Activated gamma-delta T cell treated with Interleukin-2 at 50 U/mL for 16 hours (primary cell): ENCODE measurements around the gene THRB.

ENCODE experiments used
- DNase-seq: peaks from one replicate; pipeline ENCODE4 v3.0.0-alpha.2; 2020

Gene THRB

DNA sequence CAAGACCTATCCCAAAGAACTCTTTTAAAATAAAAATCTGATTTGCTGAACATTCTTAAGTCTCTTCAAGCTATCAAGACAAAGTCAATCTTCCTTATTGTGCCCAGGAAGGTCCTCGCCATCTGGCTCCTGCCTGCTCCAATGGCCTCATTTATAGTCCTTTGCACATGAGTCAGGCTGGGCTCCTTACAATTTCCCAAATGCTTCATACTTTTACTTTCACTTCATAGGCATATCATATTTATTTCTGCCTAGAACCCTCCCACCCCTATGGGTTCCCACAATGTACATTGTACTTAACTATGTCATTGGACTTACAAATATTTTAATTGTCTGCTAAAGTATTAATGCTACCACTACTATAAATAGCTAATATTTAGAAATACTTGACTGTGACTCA is 9.1 kb downstream of the THRB start:
- no peak for DNase-seq

DNA sequence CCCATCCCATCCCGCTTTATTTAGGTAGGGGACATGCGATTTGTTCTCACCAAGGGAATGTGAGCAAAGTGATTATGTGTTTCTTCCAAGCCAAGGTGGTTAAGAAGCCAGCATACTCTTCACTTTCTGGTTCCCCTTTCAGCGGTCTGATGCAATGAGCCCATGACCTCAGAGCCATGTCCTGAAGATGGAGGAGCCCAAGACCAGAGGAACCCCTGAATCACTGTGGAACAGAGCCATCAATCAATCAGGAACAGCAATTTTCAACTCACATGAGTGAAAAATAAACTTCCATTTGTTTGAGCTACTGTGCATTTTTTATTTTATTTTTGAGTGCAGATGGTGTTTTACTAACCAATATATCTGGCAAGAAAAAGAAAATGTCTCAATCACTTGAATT is 10.8 kb downstream of the THRB start:
- no peak for DNase-seq

DNA sequence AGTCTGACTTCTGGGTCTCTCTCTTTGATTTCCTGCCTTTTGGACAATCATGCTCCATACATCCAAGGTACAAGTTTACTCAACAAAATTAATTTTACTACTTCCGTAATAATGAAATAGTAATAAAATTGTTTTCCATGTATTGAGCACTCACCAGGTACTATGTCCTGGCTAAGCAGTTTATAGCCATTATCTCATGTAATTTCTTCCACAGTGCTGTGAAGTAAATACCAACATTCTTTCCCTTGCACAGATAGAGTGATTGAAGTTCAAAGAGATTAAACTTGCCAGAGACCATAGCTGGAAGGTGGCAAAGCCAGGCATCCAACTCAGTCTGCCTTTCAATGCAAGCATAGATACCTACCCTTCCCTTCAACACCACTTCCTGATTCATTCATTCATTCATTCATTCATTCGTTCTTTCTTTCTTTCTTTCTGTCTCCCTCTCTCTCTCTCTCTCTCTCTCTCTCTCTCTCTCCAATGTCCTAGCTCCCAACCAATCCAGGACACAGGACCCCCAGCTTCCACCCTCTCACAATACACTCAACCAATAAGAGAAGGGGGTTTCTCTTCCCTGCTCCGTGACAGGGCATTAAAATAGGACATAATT is 12.4 kb downstream of the THRB start:
- no peak for DNase-seq

DNA sequence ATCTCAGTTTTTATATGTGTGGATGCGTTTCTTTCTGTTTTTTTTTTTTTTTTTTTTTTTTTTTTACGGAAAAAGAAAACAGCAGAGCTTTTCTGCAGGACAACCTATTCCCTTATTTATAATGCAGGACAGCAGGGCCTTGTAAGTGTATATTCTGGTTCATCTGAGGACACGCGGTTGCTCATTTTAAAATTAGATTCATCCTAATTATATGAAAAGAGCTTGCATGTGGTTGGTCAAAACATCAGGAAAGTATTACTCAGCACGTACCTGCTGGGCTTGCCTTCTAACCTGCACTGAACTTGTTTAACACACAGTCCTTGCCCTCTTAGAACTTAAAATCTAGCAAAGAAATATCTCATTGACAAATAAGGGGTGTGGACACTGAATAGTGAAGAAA is 13.5 kb downstream of the THRB start:
- no peak for DNase-seq

DNA sequence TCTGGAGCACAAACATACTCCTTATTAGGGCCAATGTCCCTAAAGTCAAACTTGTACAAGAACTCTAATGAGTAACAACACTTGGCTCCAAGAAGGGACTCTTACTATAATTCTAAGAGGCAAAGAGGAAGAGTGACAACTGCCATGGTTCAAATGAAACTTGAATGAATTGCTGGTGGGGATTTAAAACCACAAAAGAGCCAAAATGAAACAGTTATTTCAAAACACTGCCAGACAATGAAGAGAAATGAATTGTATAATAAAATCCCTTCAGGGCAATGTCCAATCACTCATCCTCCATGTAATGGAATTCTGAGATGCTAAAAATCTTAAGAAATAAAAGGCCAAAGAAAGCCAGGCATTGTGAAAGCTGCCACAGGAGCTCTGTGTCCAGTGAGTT is 14.2 kb downstream of the THRB start:
- DNase-seq, result no peak

DNA sequence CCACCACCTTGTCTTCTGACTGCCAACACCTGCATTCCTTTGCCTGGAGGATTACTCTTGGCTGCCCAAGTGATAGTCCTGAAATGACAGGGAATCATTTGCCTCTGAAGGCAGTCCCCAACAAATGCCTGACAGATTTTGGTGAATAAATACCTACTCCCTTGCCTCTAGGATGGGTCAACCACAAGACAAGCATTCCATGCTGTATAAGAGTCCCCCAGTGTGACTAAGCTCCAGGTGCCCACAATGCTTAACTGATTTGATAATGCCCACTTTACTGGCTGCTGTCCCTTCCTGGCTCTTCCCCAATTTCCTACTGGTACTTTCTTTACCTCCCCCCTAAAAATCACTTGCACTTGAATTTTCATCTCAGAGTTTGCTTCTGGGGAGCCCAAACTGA is 14.8 kb downstream of the THRB start:
- DNase-seq, result no peak

DNA sequence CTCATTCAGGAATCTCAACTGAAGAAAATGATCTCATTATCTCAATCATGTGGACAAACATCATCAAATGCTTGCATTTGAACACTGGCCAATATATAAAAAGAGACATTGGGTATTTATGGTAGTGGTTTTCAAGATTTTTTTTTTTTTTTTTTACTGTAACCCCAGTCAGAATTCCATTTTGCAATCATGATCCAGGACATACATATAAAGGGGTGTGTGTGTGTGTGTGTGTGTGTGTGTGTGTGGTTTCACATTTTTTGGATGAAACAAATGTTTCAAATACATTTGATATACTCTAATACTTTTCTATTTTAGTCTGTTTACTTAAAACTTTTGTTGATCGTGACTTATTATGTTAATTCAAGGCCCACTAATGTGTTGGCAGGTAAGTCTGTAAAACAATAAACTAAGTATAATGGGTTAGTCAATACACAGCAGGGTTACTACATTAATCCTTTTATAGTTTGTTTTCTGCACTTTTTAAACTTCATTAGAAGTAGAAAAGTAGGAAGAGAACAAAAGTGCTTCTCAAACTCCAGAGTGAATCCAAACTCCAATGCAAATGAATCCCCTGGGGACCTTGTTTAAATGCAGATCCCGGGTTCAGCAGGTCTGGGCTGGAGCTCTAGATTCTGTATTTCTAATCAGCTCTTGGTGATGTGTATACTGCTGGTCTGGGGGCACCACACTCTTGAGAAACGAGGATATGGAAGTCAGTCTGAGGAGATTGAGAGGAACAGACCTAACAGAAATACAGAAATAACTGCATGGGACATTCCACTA is 17.6 kb downstream of the THRB start:
- no peak for DNase-seq

DNA sequence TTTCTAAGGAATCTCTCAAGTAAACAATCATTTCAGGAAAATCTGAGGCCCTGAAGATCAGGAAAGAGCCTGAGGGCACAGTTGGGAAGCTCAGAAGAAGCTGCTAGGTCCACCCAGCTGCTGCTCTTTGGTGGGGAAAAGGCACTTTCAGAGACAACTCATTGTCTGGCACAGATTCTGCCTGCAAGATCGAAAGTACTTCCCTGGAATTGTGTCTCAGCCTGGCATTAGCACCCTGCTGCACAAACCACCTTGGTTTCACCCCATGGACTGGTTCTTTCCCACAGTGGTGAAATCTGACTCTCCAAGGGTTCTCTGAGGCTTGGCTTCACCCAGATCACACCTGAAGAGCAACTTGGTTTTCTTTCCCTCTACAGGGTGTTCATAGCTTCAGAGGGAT is 18.7 kb downstream of the THRB start:
- no peak for DNase-seq

DNA sequence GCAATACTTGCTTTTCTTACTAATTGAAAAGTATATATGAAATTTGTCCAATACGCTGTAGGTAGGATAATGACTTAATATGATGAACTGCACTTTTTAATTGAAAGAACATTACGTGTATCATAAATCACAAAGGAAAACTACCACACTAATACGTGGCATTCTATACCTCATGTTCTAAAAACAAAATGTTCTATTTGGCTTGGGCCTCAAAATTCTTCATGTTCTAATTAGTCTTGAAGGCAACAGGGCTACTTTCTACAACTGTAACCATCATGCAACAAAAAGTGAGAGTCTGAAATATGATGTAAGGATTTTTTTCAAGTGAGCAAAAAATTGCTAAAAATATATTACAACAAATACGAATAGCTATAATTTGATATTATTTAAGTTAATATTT is 19.8 kb downstream of the THRB start:
- DNase-seq, result no peak

DNA sequence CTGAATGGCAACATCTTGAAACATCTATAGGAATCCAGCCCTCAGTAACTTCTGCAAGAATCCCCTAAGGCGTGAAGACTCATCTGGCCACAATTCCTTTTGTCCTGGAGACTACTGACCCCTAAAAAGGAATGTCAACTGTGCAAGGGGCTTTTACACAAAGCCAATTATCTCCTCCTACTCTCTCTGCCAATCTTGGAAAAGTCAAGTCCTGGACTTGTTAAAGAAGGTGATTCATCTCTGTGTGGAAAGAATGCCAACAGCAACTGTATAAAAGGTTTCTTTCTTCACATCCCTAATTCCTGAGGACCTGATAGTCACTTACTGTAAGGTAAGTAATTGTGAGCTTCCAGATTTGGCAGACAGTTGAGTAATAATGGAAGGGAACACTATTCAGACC is 22.3 kb downstream of the THRB start:
- DNase-seq, result no peak

DNA sequence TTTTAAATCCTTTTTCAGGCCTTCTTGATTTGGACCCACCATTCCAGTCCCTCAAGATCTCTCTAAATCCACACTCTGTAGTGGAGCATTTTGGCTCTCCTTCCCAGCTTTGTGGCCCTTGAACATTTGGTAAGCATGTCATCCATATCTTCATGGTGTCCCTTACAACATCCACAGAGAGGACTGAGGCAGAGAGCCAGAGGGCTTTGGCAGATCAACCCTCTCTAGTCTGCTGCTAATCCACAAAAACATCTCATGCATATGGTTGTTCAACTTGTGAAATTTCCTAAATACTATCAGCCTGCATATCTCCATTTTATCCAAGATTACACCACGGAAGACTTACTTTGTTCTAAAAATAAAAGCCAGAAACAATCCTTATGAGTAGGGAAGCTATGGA is 23.2 kb downstream of the THRB start:
- DNase-seq, result no peak

DNA sequence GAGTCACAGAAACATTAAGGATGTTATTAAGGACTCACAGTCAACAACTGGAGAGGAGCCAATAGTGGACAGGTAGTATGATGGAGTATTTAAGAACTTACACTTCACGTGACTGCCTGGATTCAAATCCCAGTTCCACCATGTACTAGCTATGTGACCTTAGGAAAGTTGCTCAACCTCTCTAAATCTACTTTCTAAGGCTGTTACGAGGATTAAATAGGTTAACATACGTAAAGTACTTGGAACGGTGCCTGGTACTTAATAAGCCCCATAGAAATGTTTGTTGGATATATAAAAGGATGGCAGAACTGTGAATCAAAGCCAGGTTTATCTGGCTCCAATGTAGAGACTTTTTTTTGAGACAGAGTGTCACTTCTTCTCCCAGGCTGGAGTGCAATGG is 24.4 kb downstream of the THRB start:
- no peak for DNase-seq

DNA sequence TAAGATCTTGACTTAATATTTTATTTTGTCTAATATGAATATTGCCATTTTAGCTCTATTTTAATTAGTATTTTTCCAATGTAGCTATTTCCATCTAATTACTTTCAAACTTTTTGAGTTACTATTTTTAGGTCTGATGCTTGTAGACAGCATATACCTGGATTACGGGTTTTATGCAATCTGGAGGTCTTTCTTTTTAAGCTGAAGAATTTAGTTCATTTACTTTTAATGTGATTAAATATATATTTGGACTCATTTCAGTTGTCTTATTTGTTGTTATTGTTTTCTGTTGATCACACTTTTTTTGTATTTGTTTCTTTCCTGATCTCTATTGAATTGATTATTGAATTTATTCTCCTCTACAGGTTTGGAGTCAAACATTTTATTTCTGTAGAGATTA is 30.3 kb downstream of the THRB start:
- DNase-seq, result no peak

DNA sequence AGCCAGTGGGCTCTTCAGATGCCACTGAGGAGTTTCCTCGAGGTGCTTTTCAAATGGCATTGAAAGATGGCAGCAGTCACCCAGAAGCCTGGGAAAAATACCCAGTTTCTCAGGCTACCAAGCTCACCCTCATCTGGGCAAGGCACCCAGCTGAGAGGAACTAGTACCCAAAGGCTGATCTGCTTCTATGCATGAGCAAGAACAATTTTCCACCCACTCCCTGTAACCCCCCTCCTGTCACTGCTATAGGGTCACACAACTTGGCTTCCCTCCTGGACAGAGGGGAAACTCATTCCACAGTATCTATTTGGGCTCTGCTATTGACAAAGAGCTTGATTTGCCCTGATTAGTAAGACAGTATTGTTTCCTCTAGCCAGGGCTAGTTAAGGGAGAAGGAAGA is 31.9 kb downstream of the THRB start:
- no peak for DNase-seq

DNA sequence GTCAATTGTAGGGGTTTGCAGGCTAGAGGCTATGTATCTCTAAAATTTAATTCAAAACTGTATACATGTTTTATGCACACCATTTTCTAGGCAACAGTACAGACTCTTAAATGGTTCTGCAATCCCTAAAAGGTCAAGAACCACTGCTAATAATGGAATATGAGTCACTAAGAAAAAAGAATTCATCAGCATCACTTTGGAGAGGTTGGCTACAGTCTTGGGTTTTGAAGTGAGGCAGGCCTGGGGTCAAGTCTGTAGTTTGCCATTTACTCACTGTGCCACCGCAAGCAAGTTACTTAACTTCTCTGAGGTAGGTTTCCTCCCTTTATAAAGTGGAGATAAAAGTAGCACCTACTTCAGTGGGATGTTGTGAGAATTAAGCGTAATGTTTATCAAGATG is 33.7 kb downstream of the THRB start:
- no peak for DNase-seq

DNA sequence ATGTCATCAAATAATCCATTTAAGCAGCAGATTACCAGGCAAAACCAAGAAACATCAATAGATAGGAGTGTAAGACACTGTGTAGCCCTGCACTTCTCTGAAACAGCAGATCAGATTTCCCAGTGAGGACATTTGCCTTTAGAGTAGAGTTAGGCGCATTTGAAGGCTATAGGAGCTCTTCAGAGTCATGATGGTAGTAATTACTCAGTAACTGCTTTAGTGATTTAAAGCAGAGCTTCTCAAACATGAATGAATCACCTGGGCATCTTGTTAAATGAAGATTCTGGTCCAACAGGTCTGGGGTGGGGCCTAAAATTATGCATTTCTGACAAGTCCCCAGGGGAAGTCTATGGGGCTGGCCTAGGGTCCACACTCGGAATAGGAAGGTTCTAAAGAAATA is 36.9 kb downstream of the THRB start:
- no peak for DNase-seq

DNA sequence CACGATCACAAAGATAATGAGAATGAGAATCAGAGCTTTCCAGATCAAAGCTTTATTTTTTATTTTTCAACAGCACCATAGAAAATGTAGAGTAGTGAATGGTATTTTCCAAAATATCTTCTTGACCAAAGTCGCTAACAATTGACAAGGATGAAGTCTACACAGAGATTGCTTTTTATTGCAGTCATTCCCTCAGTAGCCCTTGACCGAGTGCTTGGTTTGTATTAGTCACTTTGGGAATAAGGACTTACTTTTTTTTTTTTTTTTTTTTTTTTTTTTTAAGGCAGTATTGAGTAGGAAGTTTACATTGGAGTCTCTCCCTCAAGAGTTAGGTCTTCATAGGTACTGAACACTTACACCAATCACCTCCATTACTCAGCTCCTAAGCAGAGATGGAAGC is 39.8 kb downstream of the THRB start:
- no peak for DNase-seq

DNA sequence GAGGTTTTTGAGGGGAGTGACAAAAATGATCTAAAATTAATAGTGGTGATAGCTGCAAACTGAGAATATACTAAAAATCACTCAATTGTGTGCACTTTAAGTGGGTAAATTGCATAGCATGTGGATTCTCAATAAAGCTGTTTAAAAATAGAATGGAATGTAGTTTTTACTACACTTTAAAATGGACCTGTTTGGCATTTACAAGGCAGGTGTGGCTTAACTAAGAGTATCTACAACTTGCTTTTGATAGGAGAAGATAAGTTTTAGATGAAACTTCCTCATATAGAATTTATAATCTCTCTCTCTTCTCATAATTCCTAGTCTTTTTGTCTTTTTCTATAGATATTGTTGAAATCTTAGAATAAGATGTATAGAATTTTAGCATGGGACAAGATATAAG is 40.3 kb downstream of the THRB start:
- no peak for DNase-seq

DNA sequence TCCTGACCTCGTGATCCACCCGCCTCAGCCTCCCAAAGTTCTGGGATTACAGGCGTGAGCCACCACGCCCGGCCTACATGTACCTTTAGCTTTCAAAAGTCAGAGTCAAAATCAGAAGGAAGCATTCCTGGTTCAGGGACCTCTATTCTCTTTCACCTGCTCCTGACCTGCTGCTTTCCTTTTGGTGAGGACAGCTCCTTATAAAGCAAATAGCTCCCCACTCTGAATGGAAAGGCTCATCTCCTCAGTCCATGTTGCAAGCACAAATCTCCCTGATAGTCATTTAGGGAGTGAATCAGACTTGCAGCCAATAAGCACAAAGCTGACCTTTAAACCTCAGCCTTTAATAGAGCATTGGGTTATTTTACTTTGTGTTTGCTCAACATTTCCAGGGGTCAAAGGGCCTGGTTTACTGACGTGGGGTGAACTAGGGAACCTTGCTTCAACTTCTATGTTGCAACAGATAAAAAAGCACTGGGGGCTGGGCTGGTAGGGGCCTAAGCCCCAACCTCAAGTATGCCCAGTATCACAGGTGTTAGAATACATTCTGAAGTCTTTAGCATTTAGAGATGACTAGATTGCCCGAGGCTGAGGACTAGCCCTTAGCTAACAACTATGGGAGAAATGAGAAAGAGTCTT is 43.1 kb downstream of the THRB start:
- DNase-seq, result no peak

DNA sequence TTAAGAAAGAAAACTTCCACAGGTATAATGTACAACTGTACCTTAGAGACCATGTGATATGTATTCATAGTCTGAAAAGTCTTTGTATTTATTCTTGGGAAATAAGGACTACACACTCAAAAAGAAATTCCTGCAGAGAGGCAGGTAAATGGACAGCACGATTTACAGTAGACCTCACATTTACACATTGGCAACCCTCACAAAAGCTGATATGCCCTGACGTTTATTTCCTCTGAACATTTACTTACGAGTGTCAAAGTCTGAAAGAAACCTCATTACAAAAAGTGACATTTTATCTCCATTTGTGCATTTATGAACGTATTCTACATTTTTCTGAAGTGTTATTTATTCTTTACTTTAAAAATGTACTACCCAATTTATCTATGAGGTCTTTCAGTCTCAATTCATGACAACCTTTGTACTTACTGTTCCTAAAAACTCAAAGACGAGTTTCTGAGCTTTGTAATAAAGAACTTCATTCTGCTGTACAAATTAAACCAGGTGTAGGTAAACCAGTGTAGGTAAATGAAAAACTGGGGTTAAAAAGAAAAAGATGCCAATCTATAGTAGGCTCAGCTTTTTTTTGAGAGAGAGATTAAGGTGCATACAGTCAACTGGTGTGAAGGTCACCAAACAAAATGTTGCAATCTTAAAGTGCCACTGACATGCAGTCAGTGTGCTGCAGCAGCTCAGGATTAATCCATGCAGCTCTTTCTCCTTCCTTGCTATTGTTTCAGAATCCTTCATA is 44.3 kb downstream of the THRB start:
- DNase-seq, result no peak

DNA sequence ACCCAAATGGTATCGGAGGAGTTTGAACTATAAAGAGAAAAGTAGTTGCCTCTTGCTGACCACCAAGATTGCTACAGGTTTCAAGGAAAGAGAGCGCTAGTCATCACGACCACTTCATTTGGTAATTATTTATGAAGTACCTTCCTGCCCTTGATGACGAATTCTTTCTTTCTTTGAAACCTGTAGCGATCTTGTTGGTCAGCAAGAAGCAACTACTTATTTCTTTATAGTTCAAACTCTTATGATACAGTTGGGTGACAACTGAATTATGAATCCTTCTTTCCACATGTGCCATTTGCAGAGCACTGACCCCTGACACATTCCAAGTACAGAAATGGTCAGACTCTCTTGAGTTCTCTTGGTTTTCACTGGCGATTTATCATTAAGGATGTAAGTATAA is 46.8 kb downstream of the THRB start:
- DNase-seq, result no peak

DNA sequence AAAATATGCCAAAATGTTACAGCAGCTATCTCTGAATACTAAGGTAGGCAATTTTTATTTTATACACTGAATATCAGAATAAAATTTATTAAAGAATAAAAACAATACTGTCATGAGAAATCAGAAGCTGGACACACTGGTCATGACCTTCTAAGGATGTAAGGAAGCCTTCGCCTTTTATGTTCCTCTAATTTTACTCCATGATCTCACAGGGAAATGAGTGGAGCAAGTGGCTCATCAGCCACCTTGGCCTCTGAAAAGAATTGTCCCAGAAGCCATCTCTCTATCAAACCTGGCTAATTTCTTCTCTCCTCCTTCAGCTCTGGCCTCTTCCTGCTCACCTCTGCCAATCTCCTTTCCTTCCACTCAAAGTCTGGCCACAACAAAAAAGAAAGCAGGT is 48.6 kb downstream of the THRB start:
- no peak for DNase-seq

DNA sequence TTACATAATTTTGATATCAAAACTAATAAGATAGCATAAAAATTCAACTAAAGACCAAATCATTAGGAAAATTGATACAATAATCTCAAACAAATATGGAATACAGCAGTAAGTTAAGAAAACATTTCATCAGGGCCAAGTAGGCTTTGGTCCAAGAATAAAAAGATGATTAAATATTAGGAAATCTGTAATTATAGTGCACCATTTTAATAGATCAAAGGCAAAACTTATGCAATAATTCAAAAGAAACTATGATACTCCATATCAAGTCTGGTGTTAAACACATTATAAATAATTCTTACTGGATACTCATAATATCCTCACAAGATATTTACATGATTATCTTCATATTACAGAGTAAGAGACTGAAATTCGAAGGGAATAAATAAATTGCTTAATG is 51.2 kb downstream of the THRB start:
- DNase-seq, result no peak
